Sigmoid colon (tissue), 7 donors: ENCODE results near the gene GRM7. TPM values are rescaled to one million over a fixed set of nuclear protein-coding genes. Genes with fewer than 3 reads are reported as not detected.

Source experiments
- DNase-seq: peaks from one replicate; pipeline ENCODE4 v3.0.0-alpha.2; 2019
- H3K27ac ChIP-seq, 4 donors: fragments of 200-600 bp; sonication (generic); one replicate each; pipeline ENCODE4 v1.5.1; 2016 to 2019; ENCODE audit warnings: mild to moderate bottlenecking in 1 of 4
- H3K27me3 ChIP-seq, 3 donors: fragments of 200-600 bp; sonication (generic); one replicate each; pipeline ENCODE4 v1.5.1; 2019; ENCODE audit warnings: mild to moderate bottlenecking in 1 of 3
- H3K36me3 ChIP-seq, 4 donors: fragments of 200-600 bp; sonication (generic); one replicate each; pipeline ENCODE4 v1.5.1; 2016 to 2019
- H3K4me1 ChIP-seq, 4 donors: fragments of 200-600 bp; sonication (generic); one replicate each; pipeline ENCODE4 v1.5.1; 2017 to 2019
- H3K4me3 ChIP-seq, 4 donors: fragments of 200-600 bp; sonication (generic); one replicate each; pipeline ENCODE4 v1.5.1; 2017 to 2019; ENCODE audit warnings: mild to moderate bottlenecking in 2 of 4, moderate library complexity in 1 of 4
- H3K9me3 ChIP-seq, 4 donors: fragments of 200-600 bp in 3 of 4; sonication (generic) in 3 of 4; one replicate each; pipeline versions ENCODE4 v1.5.1 to v1.6.1; 2013 to 2019
- EP300 ChIP-seq, 4 donors: sonication (generic); formaldehyde crosslinking; IDR thresholded peaks; one replicate each; pipeline ENCODE4 v1.6.1; 2017; ENCODE audit warnings: antibody characterized with exemption in 4 of 4
- POLR2A ChIP-seq, 2 donors: fragments of 450-650 bp; IDR thresholded peaks; one replicate each; pipeline ENCODE4 v1.6.1; 2016; ENCODE audit warnings: antibody characterized with exemption in 2 of 2, mild to moderate bottlenecking in 2 of 2, moderate library complexity in 2 of 2
- POLR2AphosphoS5 ChIP-seq, 4 donors: sonication (generic); formaldehyde crosslinking; IDR thresholded peaks; one replicate each; pipeline ENCODE4 v1.6.1; 2017; ENCODE audit warnings: antibody characterized with exemption in 4 of 4
- whole genome bisulfite sequencing, 2 donors: extraction: QIAGEN DNeasy Blood & Tissue Kit; methylation state at CpG; one replicate each; pipeline ENCODE4 v1.1.7; 2013; 5-methylcytosine and 5-hydroxymethylcytosine counted together
- intact Hi-C: fragments of 100-400 bp; cut with DNase I; formaldehyde crosslinking; loops from one replicate; pipeline ENCODE4 v1.15.1; 2023
- polyA plus RNA-seq, 3 donors: library from polyadenylated mRNA; stranded (reverse); fragments of 200-250 nt; gene quantifications; one replicate each; pipeline ENCODE4 v1.2.3, GENCODE V29; 2013
- total RNA-seq, 4 donors: library from RNA; depleted of rRNA; stranded (reverse); fragments of >200 nt; gene quantifications; one replicate each; pipeline ENCODE4 v1.1.0, GENCODE V29; 2016
- TF ChIP-seq, protein P1 (sequence below), 4 experiments: fragments of 450-650 bp in 3 of 4; fragments of 200-600 bp in 1 of 4; IDR thresholded peaks; one replicate each; pipeline ENCODE4 v1.5.1; 2016 to 2019; ENCODE audit warnings: antibody characterized with exemption in 4 of 4, mild to moderate bottlenecking in 3 of 4, moderate library complexity in 2 of 4
- donor health status: healthy with polysubstance abuse.
- donor health status: Bipolar disorder and iron deficiency.
- donor health status: healthy.

The GRM7 gene
- total and polyA plus RNA-seq, 7 donors: 0.09 to 0.71 (median 0.22) TPM; not detected in 3

DNA sequence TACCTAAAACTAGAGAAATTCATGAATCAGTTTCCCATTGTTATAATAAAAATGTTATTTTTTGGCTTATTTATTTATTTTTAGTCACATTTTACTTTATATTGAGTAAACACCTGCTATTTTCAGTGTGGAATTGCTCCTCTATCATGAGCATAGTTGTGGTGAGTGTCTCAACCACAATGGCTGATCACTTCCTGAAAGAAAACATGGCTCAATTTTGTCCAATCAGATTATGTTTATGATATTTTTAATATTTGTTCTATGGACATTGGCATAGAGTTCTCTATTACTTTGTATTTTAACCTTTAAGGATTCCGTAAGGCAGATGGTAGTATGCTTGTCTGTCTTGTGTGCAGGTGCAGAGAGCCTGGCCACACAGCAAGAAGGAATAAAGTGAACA, 16.2 kb upstream of the GRM7 start:
- intact Hi-C loops: no loop called here
- Histone ChIP-seq H3K9me3 (no peaks in the 10 kb centered on the region), H3K27me3 (no peaks in the 10 kb centered on the region), H3K4me1 (no peaks in the 10 kb centered on the region), H3K27ac (no peak overlapping the region), H3K4me3 (no peak overlapping the region), H3K36me3 (no peaks in the 10 kb centered on the region)
- TF ChIP-seq POLR2A (IDR thresholded peaks at IDR 0.05): no peak
- TF ChIP-seq EP300 (IDR thresholded peaks at IDR 0.05): no peak
- TF ChIP-seq, protein P1, sequence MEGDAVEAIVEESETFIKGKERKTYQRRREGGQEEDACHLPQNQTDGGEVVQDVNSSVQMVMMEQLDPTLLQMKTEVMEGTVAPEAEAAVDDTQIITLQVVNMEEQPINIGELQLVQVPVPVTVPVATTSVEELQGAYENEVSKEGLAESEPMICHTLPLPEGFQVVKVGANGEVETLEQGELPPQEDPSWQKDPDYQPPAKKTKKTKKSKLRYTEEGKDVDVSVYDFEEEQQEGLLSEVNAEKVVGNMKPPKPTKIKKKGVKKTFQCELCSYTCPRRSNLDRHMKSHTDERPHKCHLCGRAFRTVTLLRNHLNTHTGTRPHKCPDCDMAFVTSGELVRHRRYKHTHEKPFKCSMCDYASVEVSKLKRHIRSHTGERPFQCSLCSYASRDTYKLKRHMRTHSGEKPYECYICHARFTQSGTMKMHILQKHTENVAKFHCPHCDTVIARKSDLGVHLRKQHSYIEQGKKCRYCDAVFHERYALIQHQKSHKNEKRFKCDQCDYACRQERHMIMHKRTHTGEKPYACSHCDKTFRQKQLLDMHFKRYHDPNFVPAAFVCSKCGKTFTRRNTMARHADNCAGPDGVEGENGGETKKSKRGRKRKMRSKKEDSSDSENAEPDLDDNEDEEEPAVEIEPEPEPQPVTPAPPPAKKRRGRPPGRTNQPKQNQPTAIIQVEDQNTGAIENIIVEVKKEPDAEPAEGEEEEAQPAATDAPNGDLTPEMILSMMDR (IDR thresholded peaks at IDR 0.05): no peak
- TF ChIP-seq POLR2AphosphoS5 (IDR thresholded peaks at IDR 0.05): no peak
- 88 to 93% methylated on average over 1 of the region's 1 CpG for WGBS, 2 donors
- no peak for DNase-seq

GRCh38 chr3:6854184-6854583, 6.7 kb upstream of the GRM7 start:
- TF ChIP-seq POLR2A (IDR thresholded peaks at IDR 0.05): no peak
- TF ChIP-seq EP300 (IDR thresholded peaks at IDR 0.05): no peak
- no peak for TF ChIP-seq POLR2AphosphoS5 (IDR thresholded peaks at IDR 0.05)
- TF ChIP-seq, protein P1 (IDR thresholded peaks at IDR 0.05): no peak
- DNase-seq: no peak
- H3K36me3 ChIP-seq: no peaks in the 10 kb centered on the region
- H3K4me1 ChIP-seq: no peaks in the 10 kb centered on the region
- 93 to 95% methylated on average over 2 of the region's 2 CpGs for WGBS, 2 donors
- intact Hi-C loops: no loop called here
- H3K27ac ChIP-seq: no peak overlapping the region
- H3K4me3 ChIP-seq: no peak overlapping the region
- no peaks in the 10 kb centered on the region for H3K9me3 ChIP-seq
- H3K27me3 ChIP-seq: no peaks in the 10 kb centered on the region

GRCh38 chr3:6857510-6857909, 3.4 kb upstream of the GRM7 start:
- H3K27me3 ChIP-seq: peaks cover 4 to 27% (median 21%) of the 10 kb centered on the region in 3 donors
- intact Hi-C loops: no loop called here
- peaks cover 0 to 22% (median 17%) of the 10 kb centered on the region in 4 donors for H3K4me1 ChIP-seq
- no peaks in the 10 kb centered on the region for H3K36me3 ChIP-seq
- H3K27ac ChIP-seq: no peak overlapping the region
- H3K4me3 ChIP-seq: no peak overlapping the region
- DNase-seq: no peak
- TF ChIP-seq POLR2A (IDR thresholded peaks at IDR 0.05) (no peak), POLR2AphosphoS5 (IDR thresholded peaks at IDR 0.05) (no peak), EP300 (IDR thresholded peaks at IDR 0.05) (no peak)
- TF ChIP-seq, protein P1 (IDR thresholded peaks at IDR 0.05): no peak
- no peaks in the 10 kb centered on the region for H3K9me3 ChIP-seq
- 69 to 70% methylated on average over 5 of the region's 5 CpGs for WGBS, 2 donors

DNA sequence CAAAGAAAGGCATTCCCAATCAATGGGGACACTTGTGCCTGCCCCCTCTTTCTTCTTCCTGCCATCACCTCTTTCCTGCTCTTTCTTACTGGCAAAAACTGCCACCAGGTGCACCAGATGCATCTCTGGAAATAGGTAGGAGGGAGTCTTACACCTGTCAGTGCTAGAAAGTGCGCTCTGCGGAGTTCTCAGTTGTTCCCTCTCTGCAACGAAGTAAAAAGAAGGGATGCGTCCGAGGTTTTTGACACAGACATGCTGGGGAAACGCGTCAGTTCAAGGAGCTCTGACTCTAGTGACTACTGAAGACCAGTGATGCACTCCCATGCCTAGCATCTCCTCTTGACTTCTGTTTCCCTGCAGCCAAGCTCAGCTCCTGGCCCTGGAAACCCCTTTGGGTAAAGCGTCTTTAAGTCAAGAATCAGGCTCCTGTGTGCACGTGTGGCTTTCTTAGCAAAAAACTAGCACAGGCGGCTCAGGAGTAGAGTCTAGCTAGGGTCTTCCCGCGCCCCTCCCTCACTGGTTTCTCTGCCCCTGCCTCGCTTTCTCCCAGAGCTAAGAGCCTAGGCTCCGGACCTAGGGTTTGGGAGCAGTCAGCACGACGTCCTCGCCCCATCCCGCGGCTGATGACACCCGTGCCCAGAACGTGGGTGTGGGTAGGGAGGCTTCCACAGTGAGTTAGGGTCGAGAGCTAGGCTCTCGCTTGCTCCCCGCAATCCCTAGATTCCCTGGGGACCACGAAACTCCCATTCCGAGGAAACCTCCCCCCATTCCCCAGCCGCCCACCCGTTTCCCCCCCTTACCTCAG, 564 bp upstream of the GRM7 start:
- Histone ChIP-seq H3K27me3 (peaks cover 4 to 55% (median 32%) of the 10 kb centered on the region in 3 donors), H3K4me3 (peak overlapping the region in 3 of 4 donors; percentile 21 to 44 (median 37)), H3K4me1 (peaks cover 0 to 25% (median 19%) of the 10 kb centered on the region in 4 donors), H3K27ac (no peak overlapping the region), H3K9me3 (no peaks in the 10 kb centered on the region), H3K36me3 (no peaks in the 10 kb centered on the region)
- WGBS, 2 donors: 7 to 9% methylated on average over 28 of the region's 28 CpGs
- TF ChIP-seq POLR2AphosphoS5 (IDR thresholded peaks at IDR 0.05) (no peak), EP300 (IDR thresholded peaks at IDR 0.05) (no peak), POLR2A (IDR thresholded peaks at IDR 0.05) (no peak)
- TF ChIP-seq, protein P1 (IDR thresholded peaks at IDR 0.05): no peak
- intact Hi-C loops: no loop called here
- no peak for DNase-seq
